H4 (cell line): ENCODE data around the gene OR10A4. TPM values are rescaled to one million over a fixed set of nuclear protein-coding genes. Genes with fewer than 3 reads are reported as not detected.
"Not testable (repeated sequence)": the region's sequence is repeated elsewhere in the genome, so short reads cannot be mapped to it uniquely, and the experiment has no call there.

Experiments used
- DNase-seq: peaks from one replicate; pipeline ENCODE4 v3.0.0-alpha.2; 2015; ENCODE audit warnings: low spot score
- total RNA-seq: library from RNA; depleted of rRNA; stranded (reverse); fragments of >200 nt; shearing (Covaris generic); gene quantifications from 2 replicates; pipeline ENCODE4 v1.2.3, GENCODE V29; 2014; rRNA removed

The OR10A4 gene
- total RNA-seq: not detected in 2 replicates

DNA sequence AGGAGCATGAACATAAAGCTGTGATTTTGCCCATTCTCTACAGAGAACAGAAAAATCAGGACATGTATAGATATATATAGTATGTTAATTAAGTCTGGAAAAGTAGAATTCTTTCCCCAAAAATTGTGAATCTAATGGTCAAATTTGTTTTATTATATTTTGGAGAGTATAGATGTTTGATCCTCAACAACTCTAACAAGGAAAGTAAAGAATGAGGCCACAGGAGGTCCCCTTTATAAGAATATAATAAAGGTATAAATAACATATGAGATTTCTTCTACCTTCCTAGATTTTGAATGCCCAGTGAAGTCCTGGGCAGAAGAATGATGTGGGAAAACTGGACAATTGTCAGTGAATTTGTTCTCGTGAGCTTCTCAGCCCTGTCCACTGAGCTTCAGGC is at the start of gene OR10A4:
OR10A4 (plus strand) TSS at position 301 of the 400 bp plus-strand sequence; CDS start at position 324, 23 bp downstream.
- DNase-seq: no peak

- no peak for DNase-seq
These were observed 48.3 kb upstream of the OR10A4 start for GRCh38 chr11:6828103-6828502.

DNA sequence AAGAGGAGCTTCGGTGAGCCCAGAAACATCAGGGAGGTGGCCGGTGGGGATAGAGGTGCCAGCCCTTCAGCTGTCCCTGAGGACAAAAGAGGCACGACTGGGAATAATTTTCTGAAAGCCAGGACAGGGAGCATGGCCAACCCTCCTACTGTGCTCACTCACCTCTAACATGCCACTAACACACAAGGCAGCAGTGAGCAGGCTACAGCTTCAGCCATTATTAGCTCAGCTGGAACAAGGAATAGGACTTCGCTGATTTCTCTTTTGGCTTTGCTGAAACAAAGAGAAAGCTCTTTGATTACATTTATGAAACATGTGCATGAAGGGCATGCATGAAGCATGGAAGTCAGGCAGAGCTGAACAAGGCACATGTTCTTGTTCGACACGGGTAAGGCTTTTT is 43.1 kb upstream of the OR10A4 start:
- DNase-seq: no peak

- no peak for DNase-seq
These were observed 42.4 kb upstream of the OR10A4 start for GRCh38 chr11:6834021-6834420.

DNA sequence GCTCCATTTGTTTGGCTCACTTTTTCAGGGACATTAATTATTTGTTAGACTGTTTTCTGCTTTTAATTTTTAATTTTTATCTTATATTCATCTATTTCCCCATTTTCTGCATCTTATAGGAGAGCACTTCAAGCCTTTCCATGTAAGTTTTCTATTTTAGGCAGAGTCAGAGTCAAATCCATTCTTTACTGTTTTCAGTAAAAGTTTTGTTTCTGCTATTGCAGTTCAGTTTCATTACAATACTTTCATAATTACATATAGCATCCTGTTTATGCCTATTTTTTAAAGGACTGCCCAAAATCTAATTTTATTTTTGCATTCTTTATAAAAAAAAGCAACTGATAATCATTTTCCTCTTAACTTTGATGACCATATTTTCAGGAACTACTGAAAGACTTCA is 34.7 kb upstream of the OR10A4 start:
- no peak for DNase-seq

- no peak for DNase-seq
These were observed 32.8 kb upstream of the OR10A4 start for GRCh38 chr11:6843670-6844069.

- DNase-seq: peak; percentile 27
These were observed 32.1 kb upstream of the OR10A4 start for GRCh38 chr11:6844356-6844755.

DNA sequence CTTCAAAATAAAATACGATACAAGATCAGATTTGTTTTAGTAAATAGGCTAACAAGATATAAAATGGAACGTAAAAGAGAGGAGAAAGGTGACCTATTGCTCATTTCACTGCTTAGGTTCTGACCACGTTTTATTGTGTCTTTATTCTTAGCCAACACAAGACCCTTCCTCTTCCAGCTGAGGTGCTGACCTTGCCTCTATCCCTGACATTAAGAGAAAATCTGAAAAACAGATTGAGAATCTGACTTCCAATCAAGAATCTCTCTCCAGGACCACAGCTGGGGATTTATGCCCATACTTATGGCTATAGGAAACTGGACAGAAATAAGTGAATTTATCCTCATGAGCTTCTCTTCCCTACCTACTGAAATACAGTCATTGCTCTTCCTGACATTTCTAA is 31.0 kb upstream of the OR10A4 start, which contains the start of gene OR10A5:
OR10A5 (plus strand) TSS at position 301 of the 400 bp plus-strand sequence; CDS start at position 301, 0 bp downstream.
- no peak for DNase-seq

GRCh38 chr11:6850526-6850925 is 25.9 kb upstream of the OR10A4 start:
- no peak for DNase-seq

DNA sequence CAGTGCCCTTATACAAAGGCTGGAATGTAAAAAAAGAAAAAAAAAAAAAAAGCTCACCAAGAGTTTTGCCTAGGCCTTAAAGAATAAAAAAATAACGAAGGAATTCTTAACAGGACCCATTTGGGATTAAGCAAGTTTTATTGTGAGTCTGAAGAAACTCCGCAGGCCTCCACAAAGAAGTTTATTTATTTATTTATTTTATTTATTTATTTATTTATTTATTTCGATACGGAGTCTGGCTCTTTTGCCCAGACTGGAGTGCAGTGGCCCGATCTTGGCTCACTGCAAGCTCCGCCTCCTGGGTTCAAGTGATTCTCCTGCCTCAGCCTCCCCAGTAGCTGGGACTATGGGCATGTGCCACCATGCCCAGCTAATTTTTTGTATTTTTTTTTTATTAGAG is 21.6 kb upstream of the OR10A4 start:
- not testable (repeated sequence) for DNase-seq

DNA sequence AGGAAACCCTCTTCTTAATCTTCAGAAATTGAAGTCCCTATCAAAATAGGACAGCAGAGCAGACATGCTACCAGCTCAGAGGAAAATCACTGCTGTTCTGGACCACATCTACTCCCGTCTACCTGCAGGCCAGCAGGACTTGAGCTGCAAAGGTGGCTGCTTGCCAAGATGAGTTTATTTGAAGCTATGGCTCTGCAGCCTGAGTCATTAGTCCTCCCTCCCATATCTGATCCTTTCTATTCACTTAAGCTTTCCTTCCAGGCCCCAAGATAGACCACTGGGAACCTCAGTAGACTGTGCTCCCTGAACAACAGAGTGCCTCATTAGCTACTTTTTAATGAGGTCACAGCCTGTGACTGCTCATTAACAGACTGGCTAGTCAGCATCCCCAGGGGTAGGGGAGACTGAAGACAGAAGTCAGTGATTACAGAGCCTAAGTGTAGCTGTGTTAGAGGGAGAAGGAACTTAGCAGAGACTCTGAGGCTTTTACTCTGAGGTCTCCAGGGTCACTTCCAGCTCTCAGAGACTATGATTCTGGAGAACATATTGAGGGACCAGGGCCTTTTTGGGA is 20.4 kb upstream of the OR10A4 start:
- peak; percentile 58 for DNase-seq

GRCh38 chr11:6856871-6857270 is 19.6 kb upstream of the OR10A4 start:
- DNase-seq: no peak

DNA sequence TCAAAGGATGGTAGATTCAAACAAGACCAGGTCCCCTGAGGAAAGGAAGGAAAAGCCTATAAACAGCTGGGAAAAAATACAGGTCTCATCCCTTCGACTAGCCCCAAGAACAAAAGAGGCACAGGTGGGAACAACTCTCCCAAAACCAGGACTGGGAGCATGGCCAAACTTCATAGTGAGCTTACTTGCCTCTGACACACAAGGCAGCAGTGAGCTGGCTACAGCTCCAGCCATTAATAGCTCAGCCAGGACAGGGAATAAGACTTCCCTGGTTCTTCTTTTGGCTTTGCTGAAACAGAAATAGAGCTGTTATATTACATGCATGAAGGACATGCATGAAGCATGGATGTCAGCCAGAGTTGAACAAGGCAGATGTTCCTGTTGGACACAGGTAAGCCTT is 13.5 kb upstream of the OR10A4 start, which contains the start of gene OR10A2:
OR10A2 (plus strand) TSS at position 97 of the 400 bp plus-strand sequence. CDS start 6,698 bp downstream, outside the sequence.
- no peak for DNase-seq

GRCh38 chr11:6864438-6864837 is 12.0 kb upstream of the OR10A4 start:
- DNase-seq: no peak

GRCh38 chr11:6871278-6871677 is 5.1 kb upstream of the OR10A4 start:
- no peak for DNase-seq

DNA sequence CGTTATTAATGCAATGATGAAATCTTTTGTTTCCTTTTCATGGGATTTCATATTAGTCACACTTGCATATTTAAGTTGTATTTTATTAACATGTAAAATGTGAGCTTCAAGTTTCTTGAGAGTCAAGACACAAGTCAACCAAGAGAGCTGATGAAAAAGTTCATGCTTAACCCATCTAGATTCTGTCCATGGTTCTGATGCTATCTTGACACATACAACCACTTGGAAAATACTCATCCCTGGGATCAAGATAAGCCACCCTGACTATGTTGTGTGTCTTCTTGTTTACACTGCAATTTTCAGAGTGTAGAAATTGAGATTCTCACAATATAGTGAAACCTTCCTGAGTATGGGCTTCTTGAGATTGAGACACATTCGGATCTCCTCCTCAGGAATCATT is 664 bp upstream of the OR10A4 start:
- no peak for DNase-seq

- DNase-seq: no peak
These were observed 489 bp downstream of the OR10A4 start for GRCh38 chr11:6876914-6877313.

GRCh38 chr11:6882751-6883150 is 6.3 kb downstream of the OR10A4 start:
- DNase-seq: no peak

DNA sequence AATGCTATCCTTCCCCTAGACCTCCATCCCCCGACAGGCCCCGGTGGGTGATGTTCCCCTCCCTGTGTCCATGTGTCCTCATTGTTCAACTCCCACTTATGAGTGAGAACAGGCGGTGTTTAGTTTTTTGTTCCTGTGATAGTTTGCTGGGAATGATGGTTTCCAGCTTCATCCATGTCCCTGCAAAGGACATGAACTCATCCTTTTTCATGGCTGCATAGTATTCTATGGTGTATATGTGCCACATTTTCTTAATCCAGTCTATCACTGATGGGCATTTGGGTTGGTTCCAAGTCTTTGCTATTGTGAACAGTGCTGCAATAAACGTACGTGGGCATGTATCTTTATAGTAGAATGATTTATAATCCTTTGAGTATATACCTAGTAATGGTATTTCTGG is 11.3 kb downstream of the OR10A4 start:
- not testable (repeated sequence) for DNase-seq

DNA sequence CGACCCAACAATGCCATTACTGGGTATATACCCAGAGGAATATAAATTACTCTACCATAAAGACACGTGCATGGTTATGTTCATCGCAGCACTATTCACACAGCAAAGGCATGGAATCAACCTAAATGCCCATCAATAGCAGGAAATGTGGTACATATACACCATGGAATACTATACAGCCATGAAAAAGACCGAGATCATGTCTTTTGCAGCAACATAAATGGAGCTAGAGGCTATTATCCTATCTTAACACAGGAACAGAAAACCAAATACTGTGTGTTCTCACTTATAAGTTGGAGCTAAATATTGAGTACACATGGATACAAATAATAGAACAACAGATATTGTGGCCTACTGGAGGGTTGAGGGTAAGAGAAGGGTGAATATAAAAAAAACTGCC is 12.4 kb downstream of the OR10A4 start:
- no peak for DNase-seq

GRCh38 chr11:6889835-6890234 is 13.4 kb downstream of the OR10A4 start:
- no peak for DNase-seq

GRCh38 chr11:6892400-6892799 is 16.0 kb downstream of the OR10A4 start, which contains the start of gene OR2D2:
OR2D2 (minus strand) TSS chr11:6892500; CDS start chr11:6892500, 0 bp downstream.
- DNase-seq: no peak

- DNase-seq: no peak
These were observed 17.7 kb downstream of the OR10A4 start for GRCh38 chr11:6894097-6894496.

- DNase-seq: no peak
These were observed 18.6 kb downstream of the OR10A4 start for GRCh38 chr11:6895010-6895409.
